ENCODE measurements around the gene PPM1H.

Gene PPM1H

DNA sequence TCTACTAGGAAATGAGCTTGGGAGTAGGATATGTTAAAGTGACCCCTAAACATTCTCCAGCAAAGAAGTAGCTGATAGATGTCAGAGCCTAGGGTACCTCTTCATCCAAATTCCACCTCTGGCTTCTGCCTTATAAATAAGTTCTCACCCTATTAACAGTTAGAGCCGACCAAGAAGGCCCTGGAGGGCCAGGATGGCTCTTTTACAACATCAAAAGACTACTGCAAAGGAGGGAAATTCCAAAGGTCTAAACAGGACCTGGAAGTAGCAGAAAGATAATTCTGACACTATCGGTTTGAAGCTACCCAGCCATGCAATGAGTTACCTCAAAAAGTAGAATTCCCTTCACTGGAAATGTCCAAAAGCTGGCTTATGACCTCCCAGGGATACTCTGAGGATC is 90.0 kb downstream of the PPM1H start:
- no peaks in the 10 kb centered on the region for H3K36me3 ChIP-seq
- TF ChIP-seq, protein P1, sequence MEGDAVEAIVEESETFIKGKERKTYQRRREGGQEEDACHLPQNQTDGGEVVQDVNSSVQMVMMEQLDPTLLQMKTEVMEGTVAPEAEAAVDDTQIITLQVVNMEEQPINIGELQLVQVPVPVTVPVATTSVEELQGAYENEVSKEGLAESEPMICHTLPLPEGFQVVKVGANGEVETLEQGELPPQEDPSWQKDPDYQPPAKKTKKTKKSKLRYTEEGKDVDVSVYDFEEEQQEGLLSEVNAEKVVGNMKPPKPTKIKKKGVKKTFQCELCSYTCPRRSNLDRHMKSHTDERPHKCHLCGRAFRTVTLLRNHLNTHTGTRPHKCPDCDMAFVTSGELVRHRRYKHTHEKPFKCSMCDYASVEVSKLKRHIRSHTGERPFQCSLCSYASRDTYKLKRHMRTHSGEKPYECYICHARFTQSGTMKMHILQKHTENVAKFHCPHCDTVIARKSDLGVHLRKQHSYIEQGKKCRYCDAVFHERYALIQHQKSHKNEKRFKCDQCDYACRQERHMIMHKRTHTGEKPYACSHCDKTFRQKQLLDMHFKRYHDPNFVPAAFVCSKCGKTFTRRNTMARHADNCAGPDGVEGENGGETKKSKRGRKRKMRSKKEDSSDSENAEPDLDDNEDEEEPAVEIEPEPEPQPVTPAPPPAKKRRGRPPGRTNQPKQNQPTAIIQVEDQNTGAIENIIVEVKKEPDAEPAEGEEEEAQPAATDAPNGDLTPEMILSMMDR (IDR thresholded peaks at IDR 0.05; ENCODE audit: low read depth, low read length) = no peak
- H3K4me3 ChIP-seq (ENCODE audit: low read depth, low read length) = no peak overlapping the region
- no peak overlapping the region for H3K27ac ChIP-seq
- no peaks in the 10 kb centered on the region for H3K27me3 ChIP-seq (ENCODE audit: insufficient read depth, low read depth, severe bottlenecking)
- H3K9me3 ChIP-seq (ENCODE audit: severe bottlenecking) = no peaks in the 10 kb centered on the region
- DNase-seq = no peak

DNA sequence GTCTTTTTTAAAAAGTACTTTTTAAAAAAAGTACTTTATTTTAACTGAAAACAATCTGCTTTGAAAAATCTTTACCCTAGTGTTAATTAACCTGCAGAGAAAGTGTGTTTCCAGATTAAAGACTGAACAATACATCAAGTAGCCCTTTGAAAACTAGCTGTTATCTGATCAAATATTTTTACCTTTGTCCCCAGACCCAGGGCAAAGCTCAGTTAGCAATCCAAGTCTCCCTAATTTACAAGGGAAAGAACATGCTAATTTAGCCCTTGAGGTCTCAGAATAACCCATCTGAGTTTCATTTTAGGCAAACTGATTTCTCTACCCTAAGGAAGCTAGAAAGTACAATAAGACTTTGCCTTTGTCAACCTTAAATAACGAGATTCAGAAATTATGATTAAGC is 91.2 kb downstream of the PPM1H start:
- TF ChIP-seq, protein P1 (IDR thresholded peaks at IDR 0.05; ENCODE audit: low read depth, low read length) = no peak
- DNase-seq = no peak
- Histone ChIP-seq H3K27me3 (ENCODE audit: insufficient read depth, low read depth, severe bottlenecking) (no peaks in the 10 kb centered on the region), H3K27ac (no peak overlapping the region), H3K36me3 (no peaks in the 10 kb centered on the region), H3K9me3 (ENCODE audit: severe bottlenecking) (no peaks in the 10 kb centered on the region), H3K4me3 (ENCODE audit: low read depth, low read length) (no peak overlapping the region)

DNA sequence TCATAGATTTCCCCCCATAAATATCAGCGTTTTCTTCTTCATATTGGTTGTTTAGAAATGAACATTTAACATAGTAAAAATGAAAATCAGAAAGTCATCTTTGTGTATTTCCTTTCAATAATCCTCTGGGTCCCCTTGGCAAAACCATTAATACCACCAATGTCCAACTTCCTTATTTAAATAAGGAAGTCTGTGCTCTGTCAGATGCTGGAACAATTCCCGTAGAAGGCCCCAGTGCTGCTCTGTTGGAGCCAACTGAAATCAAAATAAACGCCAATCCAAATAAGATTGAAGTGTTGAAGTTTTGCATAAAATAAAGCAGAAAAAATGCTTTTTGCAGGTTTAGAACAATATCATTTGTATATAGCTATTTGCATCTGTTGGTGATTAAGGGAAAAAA is 93.1 kb downstream of the PPM1H start:
- Histone ChIP-seq H3K27me3 (ENCODE audit: insufficient read depth, low read depth, severe bottlenecking) (no peaks in the 10 kb centered on the region), H3K27ac (no peak overlapping the region), H3K36me3 (no peaks in the 10 kb centered on the region), H3K9me3 (ENCODE audit: severe bottlenecking) (no peaks in the 10 kb centered on the region), H3K4me3 (ENCODE audit: low read depth, low read length) (no peak overlapping the region)
- DNase-seq = no peak
- TF ChIP-seq, protein P1 (IDR thresholded peaks at IDR 0.05; ENCODE audit: low read depth, low read length) = no peak

DNA sequence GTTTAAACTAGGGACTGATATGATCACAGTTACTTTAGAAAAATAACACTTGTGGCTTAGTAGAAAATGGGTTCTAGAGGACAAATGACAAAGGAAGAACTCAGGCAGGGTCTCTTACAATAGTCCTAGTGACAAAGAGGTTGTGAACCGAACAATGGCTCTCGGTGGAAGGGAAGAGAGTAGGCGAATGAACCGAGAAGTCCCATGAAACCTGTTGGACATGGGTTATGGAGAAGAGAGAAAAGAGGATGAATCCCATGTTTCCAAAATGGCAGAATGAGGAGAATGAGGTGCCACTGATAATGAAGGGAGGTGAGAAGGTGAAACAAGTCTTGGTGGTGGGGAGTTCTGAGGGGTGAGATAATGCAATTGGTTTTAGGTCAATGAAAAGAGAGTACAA is 94.1 kb downstream of the PPM1H start:
- H3K36me3 ChIP-seq = no peaks in the 10 kb centered on the region
- H3K9me3 ChIP-seq (ENCODE audit: severe bottlenecking) = no peaks in the 10 kb centered on the region
- H3K4me3 ChIP-seq (ENCODE audit: low read depth, low read length) = no peak overlapping the region
- H3K27me3 ChIP-seq (ENCODE audit: insufficient read depth, low read depth, severe bottlenecking) = no peaks in the 10 kb centered on the region
- no peak overlapping the region for H3K27ac ChIP-seq
- TF ChIP-seq, protein P1 (IDR thresholded peaks at IDR 0.05; ENCODE audit: low read depth, low read length) = no peak
- no peak for DNase-seq

DNA sequence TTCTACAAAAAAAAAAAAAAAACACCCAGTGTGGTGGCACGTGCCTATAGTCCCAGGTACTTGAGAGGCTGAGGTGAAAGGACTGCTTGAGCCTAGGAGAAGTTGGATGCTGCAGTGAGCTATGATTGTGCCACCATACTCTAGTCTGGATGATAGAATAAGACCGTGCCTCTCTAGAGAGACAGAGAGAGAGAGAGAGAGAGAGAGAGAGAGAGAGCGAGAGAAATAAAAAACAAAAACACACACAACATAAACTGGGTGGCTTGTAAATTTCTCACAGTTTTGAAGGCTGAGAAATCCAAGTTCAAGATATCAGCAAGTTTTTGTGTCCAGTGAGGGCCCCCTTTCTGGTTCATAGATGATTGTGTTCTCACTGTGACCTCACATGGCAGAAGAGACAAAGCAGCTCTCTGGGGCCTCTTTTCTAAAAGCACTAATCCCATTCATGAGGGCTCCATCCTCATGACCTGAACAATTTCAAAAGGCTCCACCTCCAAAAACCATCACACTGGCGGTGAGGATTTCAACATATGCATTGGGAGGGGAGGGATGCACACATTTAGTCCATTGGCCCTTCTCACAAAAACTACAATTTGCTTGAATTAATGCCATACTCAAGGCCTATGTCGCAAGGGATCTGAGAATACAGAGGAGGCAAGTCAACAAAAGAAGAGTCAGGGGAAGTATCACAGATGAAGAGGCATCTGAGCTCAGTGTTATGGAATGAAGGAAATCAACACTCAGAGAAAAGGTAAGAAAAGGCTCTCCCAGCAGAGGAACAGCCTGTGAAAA is 94.9 kb downstream of the PPM1H start:
- Histone ChIP-seq H3K36me3 (no peaks in the 10 kb centered on the region; the same call in 1 of the 2 replicates), H3K27ac (no peak overlapping the region), H3K27me3 (ENCODE audit: insufficient read depth, low read depth, severe bottlenecking) (no peaks in the 10 kb centered on the region), H3K9me3 (ENCODE audit: severe bottlenecking) (no peaks in the 10 kb centered on the region), H3K4me3 (ENCODE audit: low read depth, low read length) (no peak overlapping the region)
- TF ChIP-seq, protein P1 (IDR thresholded peaks at IDR 0.05; ENCODE audit: low read depth, low read length) = no peak
- no peak for DNase-seq

All from WERI-Rb-1 (cell line).